ENCODE measurements around the gene CXCL14. TPM values are rescaled to one million over a fixed set of nuclear protein-coding genes. Genes with fewer than 3 reads are reported as not detected.

The CXCL14 gene
- total and polyA plus RNA-seq, 2 of the 13 experiments (the other 11 are each of a cell fraction or from before 2014, with no cell fraction given), result not detected

GRCh38 chr5:135625961-135626360 is 47.2 kb upstream of the CXCL14 start (continued):
- TF ChIP-seq ZNF710 (CRISPR knock-in tag; IDR thresholded peaks at IDR 0.05; ENCODE audit: borderline replicate concordance) (no peak), CSRNP2 (CRISPR knock-in tag; conservative IDR thresholded peaks at IDR 0.05; ENCODE audit: low read depth) (no peak), TCF7 (IDR thresholded peaks at IDR 0.05; ENCODE audit: low read depth) (no peak), ARNT (IDR thresholded peaks at IDR 0.05) (no peak), MAZ (IDR thresholded peaks at IDR 0.05; ENCODE audit: borderline replicate concordance, low read depth, low read length) (no peak), MAZ (CRISPR knock-in tag; IDR thresholded peaks at IDR 0.05; ENCODE audit: low read depth) (no peak), SALL2 (CRISPR knock-in tag; IDR thresholded peaks at IDR 0.05) (no peak)

GRCh38 chr5:135625486-135625885 is 46.7 kb upstream of the CXCL14 start:
- Histone ChIP-seq H4K20me1 (ENCODE audit: insufficient read depth, low read length) (no peaks in the 10 kb centered on the region), H3K27ac (ENCODE audit: extremely low read length, insufficient read depth, low read length) (no peak overlapping the region), H3K9ac (ENCODE audit: insufficient read depth, low read depth, low read length) (no peak overlapping the region), H3K27me3 (ENCODE audit: control insufficient read depth in 1 of 2, insufficient read depth in 2 of 2, low read length in 2 of 2) (no peaks in the 10 kb centered on the region; a peak in 2 of 5 replicates), H3K4me2 (ENCODE audit: low read depth, low read length) (no peak overlapping the region), H3K4me3 (replicated peaks in 1 of 3; ENCODE audit: insufficient read depth in 1 of 3, low read depth in 2 of 3, low read length in 3 of 3) (no peak overlapping the region), H3K9me3 (ENCODE audit: low read length) (no peaks in the 10 kb centered on the region), H3K79me2 (ENCODE audit: insufficient read depth, low read length) (no peaks in the 10 kb centered on the region), H2AFZ (ENCODE audit: low read length) (no peak overlapping the region), H3K36me3 (replicated peaks in 1 of 2; ENCODE audit: control insufficient read depth in 1 of 2, insufficient read depth in 2 of 2, low read length in 2 of 2) (no peaks in the 10 kb centered on the region), H3K4me1 (ENCODE audit: insufficient read depth, low read length) (no peaks in the 10 kb centered on the region)
- BruUV-seq (replicated peaks), result no TSS peak
- CTCF ChIA-PET (ENCODE audit: low intra/inter-chr PET ratio, low total read pairs), result no interaction called here
- DNase-seq (ENCODE audit: low spot score), result no peak
- no peak for ATAC-seq
- FAIRE-seq, result no peak
- intact Hi-C loops (cut with micrococcal nuclease; ENCODE audit: unreplicated experiment), result no loop called here
- WGBS (ENCODE audit: low lambda C conversion rate), result 0% methylated on average over 1 of the region's 1 CpG
- in situ Hi-C loops (cut with HindIII; ENCODE audit: extremely low pct_ligation_motif_present, low pct_unique_long_range_greater_than_20kb), result no loop called here
- POLR2A ChIA-PET, result no interaction called here
- TF ChIP-seq SNRNP70 (IDR thresholded peaks at IDR 0.05; ENCODE audit: low read depth, low read length) (no peak), TRAFD1 (CRISPR knock-in tag; IDR thresholded peaks at IDR 0.05; ENCODE audit: borderline replicate concordance) (no peak), SRY (CRISPR knock-in tag; IDR thresholded peaks at IDR 0.05) (no peak), NFIC (IDR thresholded peaks at IDR 0.05; ENCODE audit: low read length) (no peak), ZNF232 (CRISPR knock-in tag; IDR thresholded peaks at IDR 0.05; ENCODE audit: borderline replicate concordance) (no peak), ADNP (CRISPR knock-in tag; IDR thresholded peaks at IDR 0.05) (no peak), PHF8 (CRISPR knock-in tag; IDR thresholded peaks at IDR 0.05) (no peak), ZSCAN21 (CRISPR knock-in tag; IDR thresholded peaks at IDR 0.05; ENCODE audit: borderline replicate concordance) (no peak), BRD4 (CRISPR knock-in tag; IDR thresholded peaks at IDR 0.05) (no peak), SMARCC2 (IDR thresholded peaks at IDR 0.05) (no peak), ZNF660 (CRISPR knock-in tag; IDR thresholded peaks at IDR 0.05; ENCODE audit: borderline replicate concordance, low read depth) (no peak), TEAD2 (CRISPR knock-in tag; IDR thresholded peaks at IDR 0.05) (no peak)

Measured in HepG2 (cell line).